ENCODE data around the gene GYG2. TPM values are rescaled to one million over a fixed set of nuclear protein-coding genes. Genes with fewer than 3 reads are reported as not detected.

The GYG2 gene
- total and polyA plus RNA-seq, 2 experiments from 2014 or later = 17.6 to 63.8 TPM

DNA sequence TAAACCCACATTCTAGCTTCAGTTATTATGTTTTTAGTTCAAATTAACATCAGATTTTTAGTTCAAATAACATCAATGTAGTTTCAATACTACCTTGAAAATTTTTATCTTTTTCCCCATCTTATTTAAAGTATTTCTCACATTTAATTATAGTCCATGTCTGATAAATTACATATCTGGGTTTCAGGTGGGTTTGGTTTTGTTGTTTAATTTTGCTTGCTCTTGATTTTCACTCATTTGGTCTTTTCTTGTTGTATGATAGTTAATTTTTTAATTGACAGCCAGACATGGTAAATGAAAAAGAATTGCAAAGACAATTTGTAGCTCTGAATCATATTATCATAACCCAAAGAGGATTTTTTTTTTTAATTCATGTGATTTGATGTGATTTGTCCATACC is 41.9 kb downstream of the GYG2 start:
- Mint-ChIP-seq H3K27me3 (ENCODE audit: insufficient read depth, low read depth, poor library complexity) (peaks cover 1% of the 10 kb centered on the region), H3K36me3 (ENCODE audit: low read depth) (peaks cover 51% of the 10 kb centered on the region), H3K9me3 (no peaks in the 10 kb centered on the region; the same call in 2 of the 3 replicates), H3K4me1 (peaks cover 12% of the 10 kb centered on the region; the same call in 2 of the 3 replicates), H3K27ac (no peak overlapping the region), H3K4me3 (no peak overlapping the region)
- Histone ChIP-seq H3K36me3 (ENCODE audit: insufficient read depth) (no peaks in the 10 kb centered on the region), H3K27ac (ENCODE audit: low read depth) (no peak overlapping the region), H3K79me2 (replicated peaks; ENCODE audit: insufficient read depth) (no peaks in the 10 kb centered on the region), H3K4me2 (no peak overlapping the region), H3K4me1 (ENCODE audit: insufficient read depth) (no peaks in the 10 kb centered on the region), H4K20me1 (replicated peaks; ENCODE audit: insufficient read depth) (no peaks in the 10 kb centered on the region), H2AFZ (no peak overlapping the region), H3F3A (replicated peaks; ENCODE audit: low read depth) (no peaks in the 10 kb centered on the region), H3K4me3 (no peak overlapping the region), H3K27me3 (ENCODE audit: insufficient read depth) (no peaks in the 10 kb centered on the region), H3K9me2 (ENCODE audit: insufficient read depth) (no peaks in the 10 kb centered on the region)
- DNase-seq (ENCODE audit: low spot score) (no peak), ATAC-seq (no peak)
- TF ChIP-seq, protein P1, sequence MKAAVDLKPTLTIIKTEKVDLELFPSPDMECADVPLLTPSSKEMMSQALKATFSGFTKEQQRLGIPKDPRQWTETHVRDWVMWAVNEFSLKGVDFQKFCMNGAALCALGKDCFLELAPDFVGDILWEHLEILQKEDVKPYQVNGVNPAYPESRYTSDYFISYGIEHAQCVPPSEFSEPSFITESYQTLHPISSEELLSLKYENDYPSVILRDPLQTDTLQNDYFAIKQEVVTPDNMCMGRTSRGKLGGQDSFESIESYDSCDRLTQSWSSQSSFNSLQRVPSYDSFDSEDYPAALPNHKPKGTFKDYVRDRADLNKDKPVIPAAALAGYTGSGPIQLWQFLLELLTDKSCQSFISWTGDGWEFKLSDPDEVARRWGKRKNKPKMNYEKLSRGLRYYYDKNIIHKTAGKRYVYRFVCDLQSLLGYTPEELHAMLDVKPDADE (IDR thresholded peaks at IDR 0.05) = no peak
- no peak for TF ChIP-seq ZNF114 (CRISPR knock-in tag; IDR thresholded peaks at IDR 0.05)
- TF ChIP-seq, protein P2, sequence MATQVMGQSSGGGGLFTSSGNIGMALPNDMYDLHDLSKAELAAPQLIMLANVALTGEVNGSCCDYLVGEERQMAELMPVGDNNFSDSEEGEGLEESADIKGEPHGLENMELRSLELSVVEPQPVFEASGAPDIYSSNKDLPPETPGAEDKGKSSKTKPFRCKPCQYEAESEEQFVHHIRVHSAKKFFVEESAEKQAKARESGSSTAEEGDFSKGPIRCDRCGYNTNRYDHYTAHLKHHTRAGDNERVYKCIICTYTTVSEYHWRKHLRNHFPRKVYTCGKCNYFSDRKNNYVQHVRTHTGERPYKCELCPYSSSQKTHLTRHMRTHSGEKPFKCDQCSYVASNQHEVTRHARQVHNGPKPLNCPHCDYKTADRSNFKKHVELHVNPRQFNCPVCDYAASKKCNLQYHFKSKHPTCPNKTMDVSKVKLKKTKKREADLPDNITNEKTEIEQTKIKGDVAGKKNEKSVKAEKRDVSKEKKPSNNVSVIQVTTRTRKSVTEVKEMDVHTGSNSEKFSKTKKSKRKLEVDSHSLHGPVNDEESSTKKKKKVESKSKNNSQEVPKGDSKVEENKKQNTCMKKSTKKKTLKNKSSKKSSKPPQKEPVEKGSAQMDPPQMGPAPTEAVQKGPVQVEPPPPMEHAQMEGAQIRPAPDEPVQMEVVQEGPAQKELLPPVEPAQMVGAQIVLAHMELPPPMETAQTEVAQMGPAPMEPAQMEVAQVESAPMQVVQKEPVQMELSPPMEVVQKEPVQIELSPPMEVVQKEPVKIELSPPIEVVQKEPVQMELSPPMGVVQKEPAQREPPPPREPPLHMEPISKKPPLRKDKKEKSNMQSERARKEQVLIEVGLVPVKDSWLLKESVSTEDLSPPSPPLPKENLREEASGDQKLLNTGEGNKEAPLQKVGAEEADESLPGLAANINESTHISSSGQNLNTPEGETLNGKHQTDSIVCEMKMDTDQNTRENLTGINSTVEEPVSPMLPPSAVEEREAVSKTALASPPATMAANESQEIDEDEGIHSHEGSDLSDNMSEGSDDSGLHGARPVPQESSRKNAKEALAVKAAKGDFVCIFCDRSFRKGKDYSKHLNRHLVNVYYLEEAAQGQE (IDR thresholded peaks at IDR 0.05; ENCODE audit: unreplicated experiment) = no peak
- no peak for TF ChIP-seq STAT1 (IDR thresholded peaks at IDR 0.05; ENCODE audit: unreplicated experiment)
- no peak for TF ChIP-seq NANOG (IDR thresholded peaks at IDR 0.05; ENCODE audit: borderline replicate concordance)
- TF ChIP-seq CREB1 (CRISPR knock-in tag; IDR thresholded peaks at IDR 0.05; ENCODE audit: low read depth) = no peak
- TF ChIP-seq EZH2 (IDR thresholded peaks at IDR 0.05; ENCODE audit: low read depth, unreplicated experiment) = no peak
- TF ChIP-seq JUNB (IDR thresholded peaks at IDR 0.05; ENCODE audit: unreplicated experiment) = no peak
- TF ChIP-seq, protein P3, sequence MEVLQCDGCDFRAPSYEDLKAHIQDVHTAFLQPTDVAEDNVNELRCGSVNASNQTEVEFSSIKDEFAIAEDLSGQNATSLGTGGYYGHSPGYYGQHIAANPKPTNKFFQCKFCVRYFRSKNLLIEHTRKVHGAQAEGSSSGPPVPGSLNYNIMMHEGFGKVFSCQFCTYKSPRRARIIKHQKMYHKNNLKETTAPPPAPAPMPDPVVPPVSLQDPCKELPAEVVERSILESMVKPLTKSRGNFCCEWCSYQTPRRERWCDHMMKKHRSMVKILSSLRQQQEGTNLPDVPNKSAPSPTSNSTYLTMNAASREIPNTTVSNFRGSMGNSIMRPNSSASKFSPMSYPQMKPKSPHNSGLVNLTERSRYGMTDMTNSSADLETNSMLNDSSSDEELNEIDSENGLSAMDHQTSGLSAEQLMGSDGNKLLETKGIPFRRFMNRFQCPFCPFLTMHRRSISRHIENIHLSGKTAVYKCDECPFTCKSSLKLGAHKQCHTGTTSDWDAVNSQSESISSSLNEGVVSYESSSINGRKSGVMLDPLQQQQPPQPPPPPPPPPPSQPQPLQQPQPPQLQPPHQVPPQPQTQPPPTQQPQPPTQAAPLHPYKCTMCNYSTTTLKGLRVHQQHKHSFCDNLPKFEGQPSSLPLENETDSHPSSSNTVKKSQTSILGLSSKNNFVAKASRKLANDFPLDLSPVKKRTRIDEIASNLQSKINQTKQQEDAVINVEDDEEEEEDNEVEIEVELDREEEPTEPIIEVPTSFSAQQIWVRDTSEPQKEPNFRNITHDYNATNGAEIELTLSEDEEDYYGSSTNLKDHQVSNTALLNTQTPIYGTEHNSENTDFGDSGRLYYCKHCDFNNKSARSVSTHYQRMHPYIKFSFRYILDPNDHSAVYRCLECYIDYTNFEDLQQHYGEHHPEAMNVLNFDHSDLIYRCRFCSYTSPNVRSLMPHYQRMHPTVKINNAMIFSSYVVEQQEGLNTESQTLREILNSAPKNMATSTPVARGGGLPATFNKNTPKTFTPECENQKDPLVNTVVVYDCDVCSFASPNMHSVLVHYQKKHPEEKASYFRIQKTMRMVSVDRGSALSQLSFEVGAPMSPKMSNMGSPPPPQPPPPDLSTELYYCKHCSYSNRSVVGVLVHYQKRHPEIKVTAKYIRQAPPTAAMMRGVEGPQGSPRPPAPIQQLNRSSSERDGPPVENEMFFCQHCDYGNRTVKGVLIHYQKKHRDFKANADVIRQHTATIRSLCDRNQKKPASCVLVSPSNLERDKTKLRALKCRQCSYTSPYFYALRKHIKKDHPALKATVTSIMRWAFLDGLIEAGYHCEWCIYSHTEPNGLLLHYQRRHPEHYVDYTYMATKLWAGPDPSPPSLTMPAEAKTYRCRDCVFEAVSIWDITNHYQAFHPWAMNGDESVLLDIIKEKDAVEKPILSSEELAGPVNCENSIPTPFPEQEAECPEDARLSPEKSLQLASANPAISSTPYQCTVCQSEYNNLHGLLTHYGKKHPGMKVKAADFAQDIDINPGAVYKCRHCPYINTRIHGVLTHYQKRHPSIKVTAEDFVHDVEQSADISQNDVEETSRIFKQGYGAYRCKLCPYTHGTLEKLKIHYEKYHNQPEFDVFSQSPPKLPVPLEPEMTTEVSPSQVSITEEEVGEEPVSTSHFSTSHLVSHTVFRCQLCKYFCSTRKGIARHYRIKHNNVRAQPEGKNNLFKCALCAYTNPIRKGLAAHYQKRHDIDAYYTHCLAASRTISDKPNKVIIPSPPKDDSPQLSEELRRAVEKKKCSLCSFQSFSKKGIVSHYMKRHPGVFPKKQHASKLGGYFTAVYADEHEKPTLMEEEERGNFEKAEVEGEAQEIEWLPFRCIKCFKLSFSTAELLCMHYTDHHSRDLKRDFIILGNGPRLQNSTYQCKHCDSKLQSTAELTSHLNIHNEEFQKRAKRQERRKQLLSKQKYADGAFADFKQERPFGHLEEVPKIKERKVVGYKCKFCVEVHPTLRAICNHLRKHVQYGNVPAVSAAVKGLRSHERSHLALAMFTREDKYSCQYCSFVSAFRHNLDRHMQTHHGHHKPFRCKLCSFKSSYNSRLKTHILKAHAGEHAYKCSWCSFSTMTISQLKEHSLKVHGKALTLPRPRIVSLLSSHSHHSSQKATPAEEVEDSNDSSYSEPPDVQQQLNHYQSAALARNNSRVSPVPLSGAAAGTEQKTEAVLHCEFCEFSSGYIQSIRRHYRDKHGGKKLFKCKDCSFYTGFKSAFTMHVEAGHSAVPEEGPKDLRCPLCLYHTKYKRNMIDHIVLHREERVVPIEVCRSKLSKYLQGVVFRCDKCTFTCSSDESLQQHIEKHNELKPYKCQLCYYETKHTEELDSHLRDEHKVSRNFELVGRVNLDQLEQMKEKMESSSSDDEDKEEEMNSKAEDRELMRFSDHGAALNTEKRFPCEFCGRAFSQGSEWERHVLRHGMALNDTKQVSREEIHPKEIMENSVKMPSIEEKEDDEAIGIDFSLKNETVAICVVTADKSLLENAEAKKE (CRISPR knock-in tag; IDR thresholded peaks at IDR 0.05) = no peak
- TF ChIP-seq POLR2AphosphoS5 (IDR thresholded peaks at IDR 0.05; ENCODE audit: low read depth) = no peak
- TF ChIP-seq, protein P4, sequence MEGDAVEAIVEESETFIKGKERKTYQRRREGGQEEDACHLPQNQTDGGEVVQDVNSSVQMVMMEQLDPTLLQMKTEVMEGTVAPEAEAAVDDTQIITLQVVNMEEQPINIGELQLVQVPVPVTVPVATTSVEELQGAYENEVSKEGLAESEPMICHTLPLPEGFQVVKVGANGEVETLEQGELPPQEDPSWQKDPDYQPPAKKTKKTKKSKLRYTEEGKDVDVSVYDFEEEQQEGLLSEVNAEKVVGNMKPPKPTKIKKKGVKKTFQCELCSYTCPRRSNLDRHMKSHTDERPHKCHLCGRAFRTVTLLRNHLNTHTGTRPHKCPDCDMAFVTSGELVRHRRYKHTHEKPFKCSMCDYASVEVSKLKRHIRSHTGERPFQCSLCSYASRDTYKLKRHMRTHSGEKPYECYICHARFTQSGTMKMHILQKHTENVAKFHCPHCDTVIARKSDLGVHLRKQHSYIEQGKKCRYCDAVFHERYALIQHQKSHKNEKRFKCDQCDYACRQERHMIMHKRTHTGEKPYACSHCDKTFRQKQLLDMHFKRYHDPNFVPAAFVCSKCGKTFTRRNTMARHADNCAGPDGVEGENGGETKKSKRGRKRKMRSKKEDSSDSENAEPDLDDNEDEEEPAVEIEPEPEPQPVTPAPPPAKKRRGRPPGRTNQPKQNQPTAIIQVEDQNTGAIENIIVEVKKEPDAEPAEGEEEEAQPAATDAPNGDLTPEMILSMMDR (conservative IDR thresholded peaks at IDR 0.05; ENCODE audit: low read depth in 2 of 2) = no peak
- no peak for TF ChIP-seq EZH2phosphoT487 (IDR thresholded peaks at IDR 0.05; ENCODE audit: unreplicated experiment)
- TF ChIP-seq ZNF331 (CRISPR knock-in tag; IDR thresholded peaks at IDR 0.05; ENCODE audit: low read depth) = no peak
